ENCODE results near the gene IL25.

GRCh38 chr14:23389396-23389795, 16.8 kb downstream of the IL25 start:
- no peak for TF ChIP-seq POLR2AphosphoS5 (IDR thresholded peaks at IDR 0.05)
- no peak for TF ChIP-seq POLR2A (IDR thresholded peaks at IDR 0.05)
- TF ChIP-seq CTCF (IDR thresholded peaks at IDR 0.05), result no peak

Measured in upper lobe of left lung (tissue), 4 donors.